HL-60 (cell line): Measurements from ENCODE around the gene IKZF3.

ENCODE experiments used
- DNase-seq, 2 experiments: peaks; one replicate each; pipeline ENCODE4 v3.0.0-alpha.2; 2010 to 2020; ENCODE audit warnings: low read depth in 1 of 2, low spot score in 1 of 2
- H3K27ac ChIP-seq: fragments of 250-450 bp; sonication (Bioruptor Pico); replicated peaks from 2 replicates; pipeline ENCODE4 v1.5.1; 2020; ENCODE audit warnings: mild to moderate bottlenecking, moderate library complexity
- H3K27me3 ChIP-seq: fragments of 250-450 bp; sonication (Bioruptor Pico); 2 replicates; pipeline ENCODE4 v1.5.1; 2021; ENCODE audit warnings: mild to moderate bottlenecking, moderate library complexity; ENCODE audit not compliant: insufficient read depth, poor library complexity, severe bottlenecking
- H3K4me3 ChIP-seq: replicated peaks from 2 replicates; pipeline ENCODE4 v1.5.1; 2011; ENCODE audit warnings: mild to moderate bottlenecking, control low read depth, low read length; ENCODE audit not compliant: insufficient read depth
- CTCF ChIP-seq: IDR thresholded peaks from one replicate; pipeline ENCODE4 v1.5.1; 2011; ENCODE audit warnings: low read length, control low read depth, inconsistent platforms; ENCODE audit not compliant: insufficient read depth
- GABPA ChIP-seq: IDR thresholded peaks from 2 replicates; pipeline ENCODE4 v1.6.1; 2012; ENCODE audit warnings: low read depth
- POLR2AphosphoS5 ChIP-seq: IDR thresholded peaks from 2 replicates; pipeline ENCODE4 v1.6.1; 2012; ENCODE audit warnings: low read depth
- REST ChIP-seq: IDR thresholded peaks from 2 replicates; pipeline ENCODE4 v1.6.1; 2012; ENCODE audit warnings: low read depth; ENCODE audit not compliant: insufficient replicate concordance
- SPI1 ChIP-seq: IDR thresholded peaks from 2 replicates; pipeline ENCODE4 v1.6.1; 2012; ENCODE audit warnings: low read depth, mild to moderate bottlenecking, borderline replicate concordance

IKZF3 gene

GRCh38 chr17:39742126-39742855 is 121.8 kb downstream of the IKZF3 start:
- Histone ChIP-seq H3K27ac (no peak overlapping the region), H3K27me3 (peaks cover 51% of the 10 kb centered on the region), H3K4me3 (no peak overlapping the region)
- TF ChIP-seq SPI1 (no peak), CTCF (no peak), GABPA (no peak), REST (no peak), POLR2AphosphoS5 (no peak)
- DNase-seq = no peak

GRCh38 chr17:39740357-39741111 is 123.6 kb downstream of the IKZF3 start:
- peaks cover 60% of the 10 kb centered on the region for H3K27me3 ChIP-seq
- no peak overlapping the region for H3K27ac ChIP-seq
- TF ChIP-seq GABPA (no peak), CTCF (no peak), REST (no peak), SPI1 (no peak), POLR2AphosphoS5 (no peak)
- no peak overlapping the region for H3K4me3 ChIP-seq
- no peak for DNase-seq

GRCh38 chr17:39739885-39740356 is 124.2 kb downstream of the IKZF3 start:
- Histone ChIP-seq H3K4me3 (no peak overlapping the region), H3K27me3 (peaks cover 63% of the 10 kb centered on the region), H3K27ac (no peak overlapping the region)
- DNase-seq = no peak
- TF ChIP-seq REST (no peak), GABPA (no peak), CTCF (no peak), SPI1 (no peak), POLR2AphosphoS5 (no peak)
